Stimulated activated CD8-positive, alpha-beta memory T cell treated with anti-CD3 and anti-CD28 coated beads, Interleukin-2, amount 100 ng/mL, for 48 hours (primary cell): Measurements from ENCODE around the gene ST6GAL1.

Experiments
- DNase-seq, 2 donors: peaks; one replicate each; pipeline ENCODE4 v3.0.0-alpha.2; 2020; ENCODE audit warnings: low read depth in 2 of 2

ST6GAL1 gene

GRCh38 chr3:187112934-187113793 is 182.8 kb downstream of the ST6GAL1 start:
- DNase-seq, result no peak

- DNase-seq, result no peak
These were observed 184.2 kb downstream of the ST6GAL1 start for GRCh38 chr3:187114511-187114910.

GRCh38 chr3:187120326-187120725 is 190.0 kb downstream of the ST6GAL1 start:
- DNase-seq, result no peak

- DNase-seq, result no peak
These were observed 191.9 kb downstream of the ST6GAL1 start for GRCh38 chr3:187122261-187122660.

GRCh38 chr3:187125319-187126031 is 195.1 kb downstream of the ST6GAL1 start:
- DNase-seq, result no peak
